Middle frontal gyrus (tissue), 1 donor: Measurements from ENCODE around the gene NACC2.
A peak's percentile ranks its signal among the peaks of the same experiment; 100 is the strongest.

Source experiments
- DNase-seq: peaks from one replicate; pipeline ENCODE4 v3.0.0-alpha.2; 2015; ENCODE audit warnings: low spot score; ENCODE audit errors: extremely low spot score

NACC2 gene

GRCh38 chr9:136128436-136128835 is 33.3 kb upstream of the NACC2 start:
- no peak for DNase-seq

- no peak for DNase-seq
Observed at GRCh38 chr9:136127313-136127712, 32.2 kb upstream of the NACC2 start.

- DNase-seq, result no peak
Observed at GRCh38 chr9:136124976-136125692, 30.0 kb upstream of the NACC2 start.

- DNase-seq, result peak; percentile 49
Observed at GRCh38 chr9:136122425-136123383, 27.6 kb upstream of the NACC2 start.

GRCh38 chr9:136121801-136122200 is 26.7 kb upstream of the NACC2 start:
- no peak for DNase-seq

- DNase-seq, result no peak
Observed at GRCh38 chr9:136120438-136120844, 25.4 kb upstream of the NACC2 start.

GRCh38 chr9:136119883-136120393 is 24.8 kb upstream of the NACC2 start:
- DNase-seq, result no peak

GRCh38 chr9:136119061-136119882 is 24.2 kb upstream of the NACC2 start:
- no peak for DNase-seq

- peak; percentile 94 for DNase-seq
Observed at GRCh38 chr9:136118320-136119060, 23.4 kb upstream of the NACC2 start, which contains the start of gene TMEM250. TMEM250 (minus strand) TSS chr9:136118875; CDS start chr9:136116900, 1,975 bp downstream.

- no peak for DNase-seq
Observed at GRCh38 chr9:136117916-136118319, 22.8 kb upstream of the NACC2 start.

- no peak for DNase-seq
Observed at GRCh38 chr9:136117291-136117915, 22.3 kb upstream of the NACC2 start.

GRCh38 chr9:136116360-136117098 is 21.4 kb upstream of the NACC2 start:
- DNase-seq, result no peak

GRCh38 chr9:136115641-136116359 is 20.7 kb upstream of the NACC2 start:
- DNase-seq, result no peak

GRCh38 chr9:136115206-136115605 is 20.1 kb upstream of the NACC2 start:
- no peak for DNase-seq

- no peak for DNase-seq
Observed at GRCh38 chr9:136114610-136115009, 19.5 kb upstream of the NACC2 start.

- no peak for DNase-seq
Observed at GRCh38 chr9:136112541-136112940, 17.5 kb upstream of the NACC2 start.

GRCh38 chr9:136111910-136112309 is 16.8 kb upstream of the NACC2 start:
- no peak for DNase-seq

GRCh38 chr9:136111190-136111589 is 16.1 kb upstream of the NACC2 start:
- DNase-seq, result no peak
